Measurements from ENCODE around the gene AMPD3.

Gene AMPD3

GRCh38 chr11:10438458-10438857 is 16.6 kb upstream of the AMPD3 start:
- DNase-seq = no peak

- DNase-seq = no peak
These were observed 15.7 kb upstream of the AMPD3 start for GRCh38 chr11:10439351-10439750.

- DNase-seq = no peak
These were observed 15.1 kb upstream of the AMPD3 start for GRCh38 chr11:10439924-10440323.

- no peak for DNase-seq
These were observed 14.7 kb upstream of the AMPD3 start for GRCh38 chr11:10440401-10440800.

GRCh38 chr11:10441091-10441490 is 14.0 kb upstream of the AMPD3 start:
- no peak for DNase-seq

- peak; percentile 52 to 58 for DNase-seq
These were observed 13.2 kb upstream of the AMPD3 start for GRCh38 chr11:10441652-10442503.

- DNase-seq = no peak
These were observed 11.9 kb upstream of the AMPD3 start for GRCh38 chr11:10443152-10443551.

GRCh38 chr11:10443721-10444235 is 11.3 kb upstream of the AMPD3 start:
- no peak for DNase-seq

GRCh38 chr11:10444725-10445315 is 10.2 kb upstream of the AMPD3 start:
- DNase-seq = no peak

GRCh38 chr11:10447445-10447844 is 7.6 kb upstream of the AMPD3 start:
- DNase-seq = no peak

GRCh38 chr11:10450462-10451425 is 4.3 kb upstream of the AMPD3 start:
- peak in 1 of 2 experiments; percentile 6 for DNase-seq

GRCh38 chr11:10451426-10452116 is 3.5 kb upstream of the AMPD3 start:
- no peak for DNase-seq

GRCh38 chr11:10452211-10452767 is 2.8 kb upstream of the AMPD3 start:
- no peak for DNase-seq

GRCh38 chr11:10453261-10453660 is 1.8 kb upstream of the AMPD3 start:
- no peak for DNase-seq

GRCh38 chr11:10455637-10456487 is 798 bp downstream of the AMPD3 start:
- DNase-seq = peak; percentile 87 to 92

GRCh38 chr11:10456519-10456918 is 1.5 kb downstream of the AMPD3 start:
- no peak for DNase-seq

- DNase-seq = no peak
These were observed 2.8 kb downstream of the AMPD3 start for GRCh38 chr11:10457901-10458300.

- peak; percentile 97 to 98 for DNase-seq
These were observed 4.2 kb downstream of the AMPD3 start for GRCh38 chr11:10459029-10459970.

- no peak for DNase-seq
These were observed 5.7 kb downstream of the AMPD3 start for GRCh38 chr11:10460611-10461275.
